HCT116 (cell line): Measurements from ENCODE around the gene RHBDD3. TPM values are rescaled to one million over a fixed set of nuclear protein-coding genes. Genes with fewer than 3 reads are reported as not detected.

Source experiments
- ATAC-seq: fragments of 200-7000 bp; cut with Tn5 transposase; 2 replicates; pipeline ENCODE4 v1.9.1; 2020; ENCODE audit warnings: mild to moderate bottlenecking, moderate library complexity
- BruUV-seq: library from RNA; stranded (reverse); fragments of 400-500 nt; replicated peaks from 2 replicates; lab custom pipeline; 2021; lab: Mats Ljungman, UMichigan
- CTCF ChIA-PET: fragments of 300-600 bp; sonication (Branson Sonifier 250); formaldehyde crosslinking; loops from one replicate; lab custom pipeline; 2021; ENCODE audit warnings: antibody characterized with exemption; lab: Charles Lee
- POLR2A ChIA-PET: fragments of 300-600, 350-600 bp; sonication (Branson Sonifier 250); formaldehyde crosslinking; loops from one replicate; lab custom pipeline; 2021; ENCODE audit warnings: antibody characterized with exemption; lab: Charles Lee
- RAD21 ChIA-PET, 2 experiments: fragments of 300-600 bp; sonication (Branson Sonifier 250); formaldehyde crosslinking; loops; one replicate each; lab custom pipeline; 2023; ENCODE audit warnings: low total read pairs in 2 of 2; ENCODE audit not compliant: uncharacterized antibody in 2 of 2, unreplicated experiment in 2 of 2, low non-redundant PET in 1 of 2; lab: Charles Lee
- DNase-seq: peaks from one replicate; pipeline ENCODE4 v3.0.0-alpha.2; 2010; ENCODE audit warnings: low read depth, low spot score
- H2AFZ ChIP-seq: fragments of 200-600 bp; shearing (Covaris generic), sonication (generic); 2 replicates; pipeline ENCODE4 v1.6.1; 2017; ENCODE audit warnings: low read depth, mixed run types, mixed read lengths, antibody characterized with exemption, low read length; ENCODE audit not compliant: poor library complexity, severe bottlenecking
- H3K27ac ChIP-seq: 2 replicates; pipeline ENCODE4 v1.5.1; 2012; ENCODE audit warnings: low read depth, low read length
- H3K27me3 ChIP-seq: fragments of 200-600 bp; sonication (generic); 2 replicates; pipeline ENCODE4 v1.6.1; 2016; ENCODE audit warnings: mixed run types, low read length, mixed read lengths; ENCODE audit not compliant: insufficient read depth
- H3K36me3 ChIP-seq, 2 experiments: fragments of 200-500 bp in 1 of 2; fragments of 200-600 bp in 1 of 2; sonication (Bioruptor generic) in 1 of 2; sonication (generic) in 1 of 2; 2 replicates each; pipeline versions ENCODE4 v1.5.1 to v1.6.1; 2014 to 2016; ENCODE audit warnings: low read length in 2 of 2, inconsistent platforms in 1 of 2, mixed read lengths in 1 of 2, mixed run types in 1 of 2; ENCODE audit not compliant: insufficient read depth in 2 of 2, control insufficient read depth in 1 of 2
- H3K4me1 ChIP-seq, 2 experiments: fragments of 200-600 bp in 1 of 2; sonication (generic) in 1 of 2; 2 replicates each; pipeline versions ENCODE4 v1.5.1 to v1.6.1; 2012 to 2017; ENCODE audit warnings: low read length in 2 of 2, inconsistent platforms in 1 of 2, mild to moderate bottlenecking in 1 of 2, mixed read lengths in 1 of 2, mixed run types in 1 of 2, moderate library complexity in 1 of 2; ENCODE audit not compliant: insufficient read depth in 2 of 2, control insufficient read depth in 1 of 2
- H3K4me2 ChIP-seq: fragments of 200-600 bp; sonication (generic); 2 replicates; pipeline ENCODE4 v1.6.1; 2017; ENCODE audit warnings: mixed run types, low read length, mixed read lengths
- H3K4me3 ChIP-seq, 2 experiments: fragments of 200-600 bp in 1 of 2; sonication (generic) in 1 of 2; replicated peaks in 1 of 2; 2 replicates each; pipeline ENCODE4 v1.5.1; 2011 to 2016; ENCODE audit warnings: low read length in 2 of 2, control low read depth in 1 of 2, low read depth in 1 of 2, mild to moderate bottlenecking in 1 of 2, mixed read lengths in 1 of 2, mixed run types in 1 of 2
- H3K79me2 ChIP-seq: fragments of 200-600 bp; sonication (generic); 2 replicates; pipeline ENCODE4 v1.6.1; 2017; ENCODE audit warnings: mild to moderate bottlenecking, mixed run types, low read length, moderate library complexity, mixed read lengths; ENCODE audit not compliant: insufficient read depth
- H3K9ac ChIP-seq: fragments of 200-600 bp; sonication (generic); 2 replicates; pipeline ENCODE4 v1.6.1; 2016; ENCODE audit warnings: low read length, mixed read lengths
- H3K9me2 ChIP-seq: fragments of 200-600 bp; sonication (generic), shearing (Covaris generic); 2 replicates; pipeline ENCODE4 v1.6.1; 2017; ENCODE audit warnings: mixed run types, mild to moderate bottlenecking, moderate library complexity; ENCODE audit not compliant: insufficient read depth
- H3K9me3 ChIP-seq, 2 experiments: fragments of 200-500 bp in 1 of 2; fragments of 200-600 bp in 1 of 2; sonication (Bioruptor generic) in 1 of 2; sonication (generic) in 1 of 2; 2 replicates each; pipeline ENCODE4 v1.6.1; 2014 to 2017; ENCODE audit warnings: low read length in 2 of 2, mixed read lengths in 2 of 2, inconsistent platforms in 1 of 2, low read depth in 1 of 2, mild to moderate bottlenecking in 1 of 2, mixed run types in 1 of 2, moderate library complexity in 1 of 2; ENCODE audit not compliant: control insufficient read depth in 1 of 2, insufficient read depth in 1 of 2
- H4K20me1 ChIP-seq: fragments of 200-600 bp; sonication (generic), shearing (Covaris generic); 2 replicates; pipeline ENCODE4 v1.6.1; 2017; ENCODE audit warnings: mixed run types, mild to moderate bottlenecking, moderate library complexity; ENCODE audit not compliant: insufficient read depth
- CBX3 ChIP-seq: IDR thresholded peaks from 2 replicates; pipeline ENCODE4 v1.6.1; 2012; ENCODE audit warnings: low read depth
- CEBPB ChIP-seq: IDR thresholded peaks from 2 replicates; pipeline ENCODE4 v1.6.1; 2012; ENCODE audit warnings: low read depth
- EGR1 ChIP-seq: IDR thresholded peaks from 2 replicates; pipeline ENCODE4 v1.6.1; 2012; ENCODE audit warnings: low read depth
- ELF1 ChIP-seq: IDR thresholded peaks from 2 replicates; pipeline ENCODE4 v1.6.1; 2012; ENCODE audit warnings: low read depth, borderline replicate concordance
- EZH2 ChIP-seq: fragments of 200-600 bp; sonication (generic); IDR thresholded peaks from 2 replicates; pipeline ENCODE4 v1.6.1; 2017; ENCODE audit warnings: antibody characterized with exemption, mixed run types
- EZH2phosphoT487 ChIP-seq: fragments of 200-600 bp; IDR thresholded peaks from 2 replicates; pipeline ENCODE4 v1.6.1; 2018; ENCODE audit warnings: antibody characterized with exemption, borderline replicate concordance
- FOSL1 ChIP-seq: IDR thresholded peaks from 2 replicates; pipeline ENCODE4 v1.6.1; 2012; ENCODE audit warnings: low read depth
- RAD21 ChIP-seq: IDR thresholded peaks from 2 replicates; pipeline ENCODE4 v1.6.1; 2012; ENCODE audit warnings: low read depth, mild to moderate bottlenecking
- SIN3A ChIP-seq: IDR thresholded peaks from 2 replicates; pipeline ENCODE4 v1.6.1; 2012; ENCODE audit warnings: low read depth
- SP1 ChIP-seq: IDR thresholded peaks from 2 replicates; pipeline ENCODE4 v1.6.1; 2012; ENCODE audit warnings: low read depth
- SRF ChIP-seq: IDR thresholded peaks from 2 replicates; pipeline ENCODE4 v1.6.1; 2012; ENCODE audit warnings: low read depth
- YY1 ChIP-seq: IDR thresholded peaks from 2 replicates; pipeline ENCODE4 v1.6.1; 2011; ENCODE audit warnings: low read length, low read depth, moderate library complexity, mild to moderate bottlenecking; ENCODE audit not compliant: insufficient replicate concordance; ENCODE audit errors: extremely low read depth
- ZFX ChIP-seq: fragments of 450-650 bp; IDR thresholded peaks from 2 replicates; pipeline ENCODE4 v1.6.1; 2017
- ZNF274 ChIP-seq: fragments of 200-500 bp; sonication (Bioruptor generic); IDR thresholded peaks from 2 replicates; pipeline ENCODE4 v1.6.1; 2014; ENCODE audit warnings: mild to moderate bottlenecking, low read depth, low read length, inconsistent platforms
- intact Hi-C: fragments of 100-400 bp; cut with micrococcal nuclease; formaldehyde crosslinking; loops from 2 replicates; pipeline ENCODE4 v1.10.0; 2022
- total RNA-seq: library from RNA; stranded (reverse); gene quantifications from one replicate; pipeline ENCODE4 v1.2.1, GENCODE V29; 2021; ENCODE audit not compliant: unreplicated experiment
- TF ChIP-seq, protein P1 (sequence below): IDR thresholded peaks from 2 replicates; pipeline ENCODE4 v1.6.1; 2012; ENCODE audit warnings: low read depth
- TF ChIP-seq, protein P2 (sequence below): IDR thresholded peaks from 2 replicates; pipeline ENCODE4 v1.6.1; 2012
- TF ChIP-seq, protein P3 (sequence below), 3 experiments: fragments of 200-600 bp in 1 of 3; sonication (generic) in 1 of 3; IDR thresholded peaks in 2 of 3; conservative IDR thresholded peaks in 1 of 3; 2 replicates each; pipeline ENCODE4 v1.5.1; 2012 to 2017; ENCODE audit warnings: low read depth in 2 of 3, low read length in 2 of 3, antibody characterized with exemption in 1 of 3, borderline replicate concordance in 1 of 3, control low read depth in 1 of 3, mild to moderate bottlenecking in 1 of 3, mixed read lengths in 1 of 3, mixed run types in 1 of 3, moderate library complexity in 1 of 3; ENCODE audit not compliant: insufficient read depth in 1 of 3
- TF ChIP-seq, protein P4 (sequence below): IDR thresholded peaks from 2 replicates; pipeline ENCODE4 v1.6.1; 2012
- TF ChIP-seq, protein P5 (sequence below): IDR thresholded peaks from 2 replicates; pipeline ENCODE4 v1.6.1; 2011; ENCODE audit warnings: mild to moderate bottlenecking, low read length, moderate library complexity; ENCODE audit not compliant: insufficient replicate concordance; ENCODE audit errors: extremely low read depth

Gene RHBDD3
- total RNA-seq, 1 experiment from 2014 or later, result 30.2 TPM

DNA sequence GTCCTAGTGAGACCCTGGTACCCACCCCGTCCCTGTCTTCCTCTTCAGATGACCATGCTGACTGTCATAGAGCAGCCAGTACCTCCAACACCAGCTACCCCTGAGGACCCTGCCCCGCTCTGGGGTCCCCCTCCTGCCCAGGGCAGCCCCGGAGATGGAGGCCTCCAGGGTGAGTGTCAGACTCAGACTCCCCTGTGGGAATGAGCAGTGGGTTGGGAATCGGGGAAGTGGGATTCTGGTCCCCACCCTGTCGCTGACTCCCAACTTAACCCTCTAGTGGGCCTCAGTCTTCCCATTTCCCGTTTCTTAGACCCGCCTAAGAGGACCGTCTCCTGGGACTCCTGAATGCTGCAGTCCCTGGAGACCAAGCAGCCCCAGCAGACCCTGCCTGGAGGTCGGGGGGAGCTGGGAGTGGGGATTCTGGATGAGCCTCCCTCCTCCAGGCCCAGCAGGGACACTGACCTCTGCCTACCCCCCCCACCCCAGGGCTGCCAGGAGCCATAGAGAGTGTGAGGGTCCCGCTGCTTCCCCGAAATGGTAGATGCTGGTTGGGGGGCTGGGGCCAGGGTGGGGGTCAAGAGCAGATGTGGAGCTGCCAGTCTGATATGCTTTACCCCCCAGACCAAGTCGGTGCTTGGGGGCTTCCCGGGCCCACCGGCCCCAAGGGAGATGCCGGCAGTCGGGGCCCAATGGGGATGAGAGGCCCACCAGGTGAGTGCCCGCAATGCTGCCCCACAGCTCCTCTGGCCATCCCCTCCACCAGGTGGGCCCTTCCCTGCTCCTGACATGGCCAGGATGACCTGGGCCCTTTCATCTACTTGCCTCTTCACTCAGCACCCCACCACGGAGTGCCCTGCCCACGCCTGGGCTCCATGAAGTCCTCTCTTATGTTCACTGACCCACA is 36.6 kb downstream of the RHBDD3 start:
- intact Hi-C loops, result no loop called here
- POLR2A ChIA-PET, result no interaction called here
- no peak overlapping the region for H2AFZ ChIP-seq
- DNase-seq (no peak), ATAC-seq (no peak)
- no peaks in the 10 kb centered on the region for H3K4me1 ChIP-seq
- H3K27me3 ChIP-seq, result no peaks in the 10 kb centered on the region
- no peak overlapping the region for H3K4me3 ChIP-seq
- H3K4me2 ChIP-seq, result no peak overlapping the region
- H3K9me2 ChIP-seq, result no peaks in the 10 kb centered on the region
- BruUV-seq, result no TSS peak
- H3K79me2 ChIP-seq, result no peaks in the 10 kb centered on the region
- H3K9ac ChIP-seq, result no peak overlapping the region
- RAD21 ChIA-PET, result no interaction called here
- H3K36me3 ChIP-seq, result no peaks in the 10 kb centered on the region
- no peaks in the 10 kb centered on the region for H4K20me1 ChIP-seq
- no peak overlapping the region for H3K27ac ChIP-seq
- CTCF ChIA-PET, result no interaction called here
- no peaks in the 10 kb centered on the region for H3K9me3 ChIP-seq
- TF ChIP-seq RAD21, result no peak
- TF ChIP-seq YY1, result no peak
- no peak for TF ChIP-seq EZH2phosphoT487
- no peak for TF ChIP-seq EGR1
- TF ChIP-seq FOSL1, result no peak
- TF ChIP-seq SP1, result no peak
- no peak for TF ChIP-seq ELF1
- TF ChIP-seq, protein P1, sequence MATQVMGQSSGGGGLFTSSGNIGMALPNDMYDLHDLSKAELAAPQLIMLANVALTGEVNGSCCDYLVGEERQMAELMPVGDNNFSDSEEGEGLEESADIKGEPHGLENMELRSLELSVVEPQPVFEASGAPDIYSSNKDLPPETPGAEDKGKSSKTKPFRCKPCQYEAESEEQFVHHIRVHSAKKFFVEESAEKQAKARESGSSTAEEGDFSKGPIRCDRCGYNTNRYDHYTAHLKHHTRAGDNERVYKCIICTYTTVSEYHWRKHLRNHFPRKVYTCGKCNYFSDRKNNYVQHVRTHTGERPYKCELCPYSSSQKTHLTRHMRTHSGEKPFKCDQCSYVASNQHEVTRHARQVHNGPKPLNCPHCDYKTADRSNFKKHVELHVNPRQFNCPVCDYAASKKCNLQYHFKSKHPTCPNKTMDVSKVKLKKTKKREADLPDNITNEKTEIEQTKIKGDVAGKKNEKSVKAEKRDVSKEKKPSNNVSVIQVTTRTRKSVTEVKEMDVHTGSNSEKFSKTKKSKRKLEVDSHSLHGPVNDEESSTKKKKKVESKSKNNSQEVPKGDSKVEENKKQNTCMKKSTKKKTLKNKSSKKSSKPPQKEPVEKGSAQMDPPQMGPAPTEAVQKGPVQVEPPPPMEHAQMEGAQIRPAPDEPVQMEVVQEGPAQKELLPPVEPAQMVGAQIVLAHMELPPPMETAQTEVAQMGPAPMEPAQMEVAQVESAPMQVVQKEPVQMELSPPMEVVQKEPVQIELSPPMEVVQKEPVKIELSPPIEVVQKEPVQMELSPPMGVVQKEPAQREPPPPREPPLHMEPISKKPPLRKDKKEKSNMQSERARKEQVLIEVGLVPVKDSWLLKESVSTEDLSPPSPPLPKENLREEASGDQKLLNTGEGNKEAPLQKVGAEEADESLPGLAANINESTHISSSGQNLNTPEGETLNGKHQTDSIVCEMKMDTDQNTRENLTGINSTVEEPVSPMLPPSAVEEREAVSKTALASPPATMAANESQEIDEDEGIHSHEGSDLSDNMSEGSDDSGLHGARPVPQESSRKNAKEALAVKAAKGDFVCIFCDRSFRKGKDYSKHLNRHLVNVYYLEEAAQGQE, result no peak
- no peak for TF ChIP-seq CBX3
- TF ChIP-seq, protein P2, sequence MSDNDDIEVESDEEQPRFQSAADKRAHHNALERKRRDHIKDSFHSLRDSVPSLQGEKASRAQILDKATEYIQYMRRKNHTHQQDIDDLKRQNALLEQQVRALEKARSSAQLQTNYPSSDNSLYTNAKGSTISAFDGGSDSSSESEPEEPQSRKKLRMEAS, result no peak
- TF ChIP-seq ZNF274, result no peak
- TF ChIP-seq EZH2, result no peak
- TF ChIP-seq SIN3A, result no peak
- TF ChIP-seq, protein P3, sequence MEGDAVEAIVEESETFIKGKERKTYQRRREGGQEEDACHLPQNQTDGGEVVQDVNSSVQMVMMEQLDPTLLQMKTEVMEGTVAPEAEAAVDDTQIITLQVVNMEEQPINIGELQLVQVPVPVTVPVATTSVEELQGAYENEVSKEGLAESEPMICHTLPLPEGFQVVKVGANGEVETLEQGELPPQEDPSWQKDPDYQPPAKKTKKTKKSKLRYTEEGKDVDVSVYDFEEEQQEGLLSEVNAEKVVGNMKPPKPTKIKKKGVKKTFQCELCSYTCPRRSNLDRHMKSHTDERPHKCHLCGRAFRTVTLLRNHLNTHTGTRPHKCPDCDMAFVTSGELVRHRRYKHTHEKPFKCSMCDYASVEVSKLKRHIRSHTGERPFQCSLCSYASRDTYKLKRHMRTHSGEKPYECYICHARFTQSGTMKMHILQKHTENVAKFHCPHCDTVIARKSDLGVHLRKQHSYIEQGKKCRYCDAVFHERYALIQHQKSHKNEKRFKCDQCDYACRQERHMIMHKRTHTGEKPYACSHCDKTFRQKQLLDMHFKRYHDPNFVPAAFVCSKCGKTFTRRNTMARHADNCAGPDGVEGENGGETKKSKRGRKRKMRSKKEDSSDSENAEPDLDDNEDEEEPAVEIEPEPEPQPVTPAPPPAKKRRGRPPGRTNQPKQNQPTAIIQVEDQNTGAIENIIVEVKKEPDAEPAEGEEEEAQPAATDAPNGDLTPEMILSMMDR (IDR thresholded peaks at IDR 0.05 in 2 of 3, conservative IDR thresholded peaks at IDR 0.05 in 1 of 3; ENCODE audit: borderline replicate concordance in 1 of 3, insufficient read depth in 1 of 3, low read depth in 2 of 3, low read length in 2 of 3), result no peak
- TF ChIP-seq, protein P4, sequence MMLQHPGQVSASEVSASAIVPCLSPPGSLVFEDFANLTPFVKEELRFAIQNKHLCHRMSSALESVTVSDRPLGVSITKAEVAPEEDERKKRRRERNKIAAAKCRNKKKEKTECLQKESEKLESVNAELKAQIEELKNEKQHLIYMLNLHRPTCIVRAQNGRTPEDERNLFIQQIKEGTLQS, result no peak
- TF ChIP-seq, protein P5, sequence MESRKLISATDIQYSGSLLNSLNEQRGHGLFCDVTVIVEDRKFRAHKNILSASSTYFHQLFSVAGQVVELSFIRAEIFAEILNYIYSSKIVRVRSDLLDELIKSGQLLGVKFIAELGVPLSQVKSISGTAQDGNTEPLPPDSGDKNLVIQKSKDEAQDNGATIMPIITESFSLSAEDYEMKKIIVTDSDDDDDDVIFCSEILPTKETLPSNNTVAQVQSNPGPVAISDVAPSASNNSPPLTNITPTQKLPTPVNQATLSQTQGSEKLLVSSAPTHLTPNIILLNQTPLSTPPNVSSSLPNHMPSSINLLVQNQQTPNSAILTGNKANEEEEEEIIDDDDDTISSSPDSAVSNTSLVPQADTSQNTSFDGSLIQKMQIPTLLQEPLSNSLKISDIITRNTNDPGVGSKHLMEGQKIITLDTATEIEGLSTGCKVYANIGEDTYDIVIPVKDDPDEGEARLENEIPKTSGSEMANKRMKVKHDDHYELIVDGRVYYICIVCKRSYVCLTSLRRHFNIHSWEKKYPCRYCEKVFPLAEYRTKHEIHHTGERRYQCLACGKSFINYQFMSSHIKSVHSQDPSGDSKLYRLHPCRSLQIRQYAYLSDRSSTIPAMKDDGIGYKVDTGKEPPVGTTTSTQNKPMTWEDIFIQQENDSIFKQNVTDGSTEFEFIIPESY, result no peak
- no peak for TF ChIP-seq SRF
- no peak for TF ChIP-seq CEBPB
- no peak for TF ChIP-seq ZFX
